ENCODE measurements around the gene RELN.

DNA sequence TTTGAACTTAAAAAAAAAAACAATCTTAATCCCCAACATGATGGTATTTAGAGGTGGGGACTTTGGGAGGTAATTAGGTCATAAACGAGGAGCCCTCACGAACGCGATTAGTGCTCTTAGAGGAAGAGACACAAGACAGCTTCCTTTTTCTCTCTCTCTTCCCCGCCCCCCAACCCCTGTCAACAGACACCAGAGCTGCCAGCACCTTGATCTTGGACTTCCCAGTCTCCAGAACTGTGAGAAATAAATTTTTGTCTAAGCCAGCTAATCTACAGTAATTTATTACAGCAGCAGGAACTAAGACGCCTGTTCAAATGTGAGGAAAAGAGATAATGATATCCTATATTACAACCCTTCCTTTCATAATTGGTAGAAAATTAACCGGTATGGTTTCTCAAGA lies 40.1 kb downstream of the RELN start:
- TF ChIP-seq, protein P1, sequence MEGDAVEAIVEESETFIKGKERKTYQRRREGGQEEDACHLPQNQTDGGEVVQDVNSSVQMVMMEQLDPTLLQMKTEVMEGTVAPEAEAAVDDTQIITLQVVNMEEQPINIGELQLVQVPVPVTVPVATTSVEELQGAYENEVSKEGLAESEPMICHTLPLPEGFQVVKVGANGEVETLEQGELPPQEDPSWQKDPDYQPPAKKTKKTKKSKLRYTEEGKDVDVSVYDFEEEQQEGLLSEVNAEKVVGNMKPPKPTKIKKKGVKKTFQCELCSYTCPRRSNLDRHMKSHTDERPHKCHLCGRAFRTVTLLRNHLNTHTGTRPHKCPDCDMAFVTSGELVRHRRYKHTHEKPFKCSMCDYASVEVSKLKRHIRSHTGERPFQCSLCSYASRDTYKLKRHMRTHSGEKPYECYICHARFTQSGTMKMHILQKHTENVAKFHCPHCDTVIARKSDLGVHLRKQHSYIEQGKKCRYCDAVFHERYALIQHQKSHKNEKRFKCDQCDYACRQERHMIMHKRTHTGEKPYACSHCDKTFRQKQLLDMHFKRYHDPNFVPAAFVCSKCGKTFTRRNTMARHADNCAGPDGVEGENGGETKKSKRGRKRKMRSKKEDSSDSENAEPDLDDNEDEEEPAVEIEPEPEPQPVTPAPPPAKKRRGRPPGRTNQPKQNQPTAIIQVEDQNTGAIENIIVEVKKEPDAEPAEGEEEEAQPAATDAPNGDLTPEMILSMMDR (IDR thresholded peaks at IDR 0.05) = no peak
- TF ChIP-seq POLR2A (IDR thresholded peaks at IDR 0.05) (no peak), POLR2AphosphoS5 (IDR thresholded peaks at IDR 0.05; ENCODE audit: insufficient read depth in 1 of 2, low read depth in 1 of 2) (no peak)
